ENCODE measurements around the gene RAB11FIP3. TPM values are rescaled to one million over a fixed set of nuclear protein-coding genes. Genes with fewer than 3 reads are reported as not detected.
A peak's percentile ranks its signal among the peaks of the same experiment; 100 is the strongest.

The RAB11FIP3 gene
- total RNA-seq, 1 donor from 2014 or later = 5.2 TPM

DNA sequence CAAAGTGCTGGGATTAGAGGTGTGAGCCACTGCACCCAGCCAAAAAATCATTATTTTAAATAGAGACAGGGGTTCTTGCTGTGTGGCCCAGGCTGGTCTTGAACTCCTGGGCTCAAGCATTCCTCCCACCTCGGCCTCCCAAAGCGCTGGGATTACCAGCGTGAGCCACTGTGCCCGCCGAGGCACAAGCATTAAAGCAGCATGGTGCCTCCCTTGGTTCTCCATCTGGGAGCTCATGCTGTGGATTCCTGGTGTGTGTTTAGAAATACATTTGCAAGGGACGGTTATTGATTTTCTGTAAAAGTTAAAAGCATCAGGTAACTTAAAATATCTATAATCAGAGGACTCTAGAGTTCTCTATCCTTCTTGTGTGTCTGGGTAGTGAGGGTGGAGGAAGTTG, 87.4 kb downstream of the RAB11FIP3 start:
- Histone ChIP-seq H3K36me3 (ENCODE audit: control insufficient read depth in 3 of 3, insufficient read depth in 3 of 3, low read length in 3 of 3) (peaks cover 28 to 30% (median 29%) of the 10 kb centered on the region in 3 donors), H3K9me3 (ENCODE audit: control insufficient read depth in 3 of 3, low read length in 3 of 3) (no peaks in the 10 kb centered on the region), H3K4me1 (ENCODE audit: control insufficient read depth in 3 of 3, insufficient read depth in 3 of 3, low read length in 3 of 3) (no peaks in the 10 kb centered on the region), H3K27ac (ENCODE audit: low read depth, low read length) (no peak overlapping the region), H3K27me3 (ENCODE audit: control insufficient read depth in 3 of 3, insufficient read depth in 3 of 3, low read length in 3 of 3) (no peaks in the 10 kb centered on the region), H3K9ac (ENCODE audit: low read depth in 1 of 3, low read length in 3 of 3) (no peak overlapping the region), H3K4me3 (ENCODE audit: low read length in 3 of 3) (no peak overlapping the region)

DNA sequence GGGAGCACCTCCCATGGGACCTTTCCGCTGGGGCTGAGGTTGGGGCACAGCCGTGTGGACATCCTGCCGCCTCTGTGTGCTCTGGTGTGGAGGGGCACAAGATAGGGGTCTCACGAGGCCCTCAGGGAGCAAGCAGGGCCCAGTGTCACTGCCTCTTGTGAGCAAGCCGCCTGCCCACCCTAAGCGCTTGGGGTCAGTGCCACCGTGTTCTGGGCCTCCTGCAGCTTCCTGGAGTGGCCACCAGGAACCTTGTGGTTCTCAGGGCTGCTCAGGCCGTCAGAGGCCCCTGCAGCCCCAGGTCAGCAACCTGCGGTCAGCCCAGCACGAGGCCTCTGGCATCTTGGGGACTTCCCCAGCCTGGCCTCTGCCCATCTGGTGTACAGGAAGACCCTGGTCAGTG, 88.5 kb downstream of the RAB11FIP3 start:
- Histone ChIP-seq H3K4me1 (ENCODE audit: control insufficient read depth in 3 of 3, insufficient read depth in 3 of 3, low read length in 3 of 3) (peaks cover 1 to 4% (median 2%) of the 10 kb centered on the region in 3 donors), H3K4me3 (ENCODE audit: low read length in 3 of 3) (no peak overlapping the region), H3K27ac (ENCODE audit: low read depth, low read length) (no peak overlapping the region), H3K36me3 (ENCODE audit: control insufficient read depth in 3 of 3, insufficient read depth in 3 of 3, low read length in 3 of 3) (peaks cover 28 to 32% (median 30%) of the 10 kb centered on the region in 3 donors), H3K9me3 (ENCODE audit: control insufficient read depth in 3 of 3, low read length in 3 of 3) (no peaks in the 10 kb centered on the region), H3K27me3 (ENCODE audit: control insufficient read depth in 3 of 3, insufficient read depth in 3 of 3, low read length in 3 of 3) (no peaks in the 10 kb centered on the region), H3K9ac (ENCODE audit: low read depth in 1 of 3, low read length in 3 of 3) (no peak overlapping the region)

DNA sequence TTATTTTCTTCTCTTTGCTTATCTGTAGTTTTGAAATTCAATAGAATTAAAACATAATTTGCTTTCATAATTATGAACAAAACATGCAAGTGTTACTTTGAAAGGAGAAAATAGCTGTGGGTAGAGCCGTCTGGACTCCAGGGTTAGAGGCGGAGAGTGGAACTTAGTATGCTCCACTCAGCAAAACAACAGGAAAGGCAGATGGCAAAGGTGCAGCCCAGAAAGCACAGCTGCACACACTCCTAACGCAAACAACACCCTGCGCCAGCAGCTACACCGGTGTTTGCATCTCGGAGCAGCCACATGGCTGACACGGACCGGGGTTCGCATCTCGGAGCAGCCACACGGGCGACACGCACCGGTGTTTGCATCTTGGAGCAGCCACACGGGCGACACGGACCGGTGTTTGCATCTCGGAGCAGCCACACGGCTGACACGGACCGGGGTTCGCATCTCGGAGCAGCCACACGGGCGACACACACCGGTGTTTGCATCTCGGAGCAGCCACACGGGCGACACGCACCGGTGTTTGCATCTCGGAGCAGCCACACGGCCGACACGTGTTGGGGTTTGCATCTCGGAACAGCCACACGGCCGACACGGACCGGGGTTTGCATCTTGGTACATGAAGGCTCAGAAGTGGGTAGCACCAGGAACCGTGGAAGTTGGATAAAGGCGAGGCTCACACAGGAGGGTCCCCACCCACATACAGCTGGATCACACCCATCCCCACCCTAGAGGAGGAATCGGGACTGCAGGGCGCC, 89.9 kb downstream of the RAB11FIP3 start:
- H3K4me1 ChIP-seq (ENCODE audit: control insufficient read depth in 3 of 3, insufficient read depth in 3 of 3, low read length in 3 of 3) = peaks cover 5 to 8% (median 6%) of the 10 kb centered on the region in 3 donors
- H3K9ac ChIP-seq (ENCODE audit: low read depth in 1 of 3, low read length in 3 of 3) = no peak overlapping the region
- H3K36me3 ChIP-seq (ENCODE audit: control insufficient read depth in 3 of 3, insufficient read depth in 3 of 3, low read length in 3 of 3) = peaks cover 31 to 41% (median 37%) of the 10 kb centered on the region in 3 donors
- no peaks in the 10 kb centered on the region for H3K9me3 ChIP-seq (ENCODE audit: control insufficient read depth in 3 of 3, low read length in 3 of 3)
- H3K4me3 ChIP-seq (ENCODE audit: low read length in 3 of 3) = no peak overlapping the region
- H3K27ac ChIP-seq (ENCODE audit: low read depth, low read length) = no peak overlapping the region
- no peaks in the 10 kb centered on the region for H3K27me3 ChIP-seq (ENCODE audit: control insufficient read depth in 3 of 3, insufficient read depth in 3 of 3, low read length in 3 of 3)

DNA sequence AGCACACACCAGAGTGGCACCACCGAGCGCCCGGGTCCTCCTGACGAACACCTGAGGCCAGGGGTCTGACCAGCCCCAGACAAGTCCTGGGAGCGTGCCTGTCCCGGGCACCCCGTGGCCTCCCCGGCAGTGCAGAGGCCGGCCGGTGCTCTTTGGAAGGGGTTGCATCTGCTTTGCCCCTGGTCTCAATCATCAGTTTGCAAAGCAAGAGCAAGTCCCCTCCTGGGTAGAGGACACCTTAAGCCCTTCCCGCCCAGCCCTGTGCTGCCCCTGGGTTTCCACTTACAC, 90.4 kb downstream of the RAB11FIP3 start:
- Histone ChIP-seq H3K27ac (ENCODE audit: low read depth, low read length) (no peak overlapping the region), H3K4me1 (ENCODE audit: control insufficient read depth in 3 of 3, insufficient read depth in 3 of 3, low read length in 3 of 3) (peaks cover 5 to 8% (median 6%) of the 10 kb centered on the region in 3 donors), H3K4me3 (ENCODE audit: low read length in 3 of 3) (no peak overlapping the region), H3K9me3 (ENCODE audit: control insufficient read depth in 3 of 3, low read length in 3 of 3) (no peaks in the 10 kb centered on the region), H3K9ac (ENCODE audit: low read depth in 1 of 3, low read length in 3 of 3) (no peak overlapping the region), H3K36me3 (ENCODE audit: control insufficient read depth in 3 of 3, insufficient read depth in 3 of 3, low read length in 3 of 3) (peaks cover 33 to 43% (median 40%) of the 10 kb centered on the region in 3 donors), H3K27me3 (ENCODE audit: control insufficient read depth in 3 of 3, insufficient read depth in 3 of 3, low read length in 3 of 3) (no peaks in the 10 kb centered on the region)

DNA sequence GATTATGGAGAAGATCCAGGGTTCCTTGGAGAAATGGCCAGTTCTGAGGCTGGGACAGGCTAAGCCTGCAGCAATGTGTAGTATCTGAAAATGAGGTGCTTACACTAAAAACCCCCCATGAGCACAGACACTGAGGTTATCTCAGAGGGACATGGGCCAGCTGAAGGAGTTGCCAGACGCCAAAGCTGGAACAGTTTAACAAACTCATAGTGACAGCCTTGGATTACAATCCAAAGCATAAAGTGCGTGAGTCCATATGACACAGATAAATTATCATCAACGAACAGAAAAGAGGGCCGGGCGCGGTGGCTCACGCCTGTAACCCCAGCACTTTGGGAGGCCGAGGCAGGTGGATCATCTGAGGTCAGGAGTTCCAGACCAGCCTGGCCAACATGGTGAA, 90.9 kb downstream of the RAB11FIP3 start:
- Histone ChIP-seq H3K9ac (ENCODE audit: low read depth in 1 of 3, low read length in 3 of 3) (no peak overlapping the region), H3K4me1 (ENCODE audit: control insufficient read depth in 3 of 3, insufficient read depth in 3 of 3, low read length in 3 of 3) (peaks cover 5 to 8% (median 6%) of the 10 kb centered on the region in 3 donors), H3K27me3 (ENCODE audit: control insufficient read depth in 3 of 3, insufficient read depth in 3 of 3, low read length in 3 of 3) (no peaks in the 10 kb centered on the region), H3K27ac (ENCODE audit: low read depth, low read length) (no peak overlapping the region), H3K36me3 (ENCODE audit: control insufficient read depth in 3 of 3, insufficient read depth in 3 of 3, low read length in 3 of 3) (peaks cover 37 to 47% (median 44%) of the 10 kb centered on the region in 3 donors), H3K9me3 (ENCODE audit: control insufficient read depth in 3 of 3, low read length in 3 of 3) (no peaks in the 10 kb centered on the region), H3K4me3 (ENCODE audit: low read length in 3 of 3) (no peak overlapping the region)

DNA sequence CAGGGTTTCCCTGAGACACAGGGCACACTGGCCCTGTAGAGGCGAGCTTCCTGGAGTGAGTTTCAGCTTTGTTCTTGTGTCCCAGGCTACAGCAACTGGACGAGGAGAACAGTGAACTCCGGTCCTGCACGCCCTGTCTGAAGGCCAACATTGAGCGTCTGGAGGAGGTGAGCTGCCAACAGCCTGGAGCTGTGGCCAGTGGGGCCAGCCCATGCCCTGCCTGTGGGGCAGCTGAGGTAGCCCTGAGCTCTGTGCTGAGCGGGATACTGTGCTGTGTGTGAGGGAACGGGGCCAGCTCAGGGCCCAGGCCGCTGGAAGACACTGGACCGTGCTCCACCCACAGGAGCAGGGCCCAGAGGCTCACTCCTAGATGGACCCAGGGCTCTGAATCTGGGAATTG, 93.4 kb downstream of the RAB11FIP3 start:
- Histone ChIP-seq H3K9me3 (ENCODE audit: control insufficient read depth in 3 of 3, low read length in 3 of 3) (no peaks in the 10 kb centered on the region), H3K27ac (ENCODE audit: low read depth, low read length) (no peak overlapping the region), H3K4me1 (ENCODE audit: control insufficient read depth in 3 of 3, insufficient read depth in 3 of 3, low read length in 3 of 3) (peaks cover 5 to 9% (median 6%) of the 10 kb centered on the region in 3 donors), H3K36me3 (ENCODE audit: control insufficient read depth in 3 of 3, insufficient read depth in 3 of 3, low read length in 3 of 3) (peaks cover 37 to 45% (median 42%) of the 10 kb centered on the region in 3 donors), H3K27me3 (ENCODE audit: control insufficient read depth in 3 of 3, insufficient read depth in 3 of 3, low read length in 3 of 3) (no peaks in the 10 kb centered on the region), H3K4me3 (ENCODE audit: low read length in 3 of 3) (no peak overlapping the region), H3K9ac (ENCODE audit: low read depth in 1 of 3, low read length in 3 of 3) (peak overlapping the region in 1 of 3 donors; percentile 50)

DNA sequence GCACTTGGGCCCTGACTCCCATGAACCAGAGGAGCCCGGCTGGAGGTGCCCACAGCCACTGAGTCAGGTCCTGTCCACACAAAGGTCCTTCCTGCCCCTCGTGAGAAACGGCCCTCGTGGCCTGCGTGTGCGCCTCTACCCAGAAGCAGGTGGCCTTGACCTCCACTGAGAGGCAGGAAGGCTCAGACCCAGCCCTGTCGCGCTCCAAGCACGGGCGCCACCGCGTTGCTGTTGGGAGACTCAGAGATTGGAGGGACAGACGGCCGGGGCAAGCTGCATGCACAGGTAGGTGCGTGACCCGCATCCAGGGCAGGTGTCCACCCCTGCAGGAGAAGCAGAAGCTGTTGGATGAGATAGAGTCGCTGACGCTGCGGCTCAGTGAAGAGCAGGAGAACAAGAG, 94.0 kb downstream of the RAB11FIP3 start:
- no peak overlapping the region for H3K9ac ChIP-seq (ENCODE audit: low read depth in 1 of 3, low read length in 3 of 3)
- no peaks in the 10 kb centered on the region for H3K27me3 ChIP-seq (ENCODE audit: control insufficient read depth in 3 of 3, insufficient read depth in 3 of 3, low read length in 3 of 3)
- H3K9me3 ChIP-seq (ENCODE audit: control insufficient read depth in 3 of 3, low read length in 3 of 3) = no peaks in the 10 kb centered on the region
- H3K36me3 ChIP-seq (ENCODE audit: control insufficient read depth in 3 of 3, insufficient read depth in 3 of 3, low read length in 3 of 3) = peaks cover 37 to 44% (median 40%) of the 10 kb centered on the region in 3 donors
- H3K4me1 ChIP-seq (ENCODE audit: control insufficient read depth in 3 of 3, insufficient read depth in 3 of 3, low read length in 3 of 3) = peaks cover 7 to 14% (median 10%) of the 10 kb centered on the region in 3 donors
- no peak overlapping the region for H3K27ac ChIP-seq (ENCODE audit: low read depth, low read length)
- no peak overlapping the region for H3K4me3 ChIP-seq (ENCODE audit: low read length in 3 of 3)

DNA sequence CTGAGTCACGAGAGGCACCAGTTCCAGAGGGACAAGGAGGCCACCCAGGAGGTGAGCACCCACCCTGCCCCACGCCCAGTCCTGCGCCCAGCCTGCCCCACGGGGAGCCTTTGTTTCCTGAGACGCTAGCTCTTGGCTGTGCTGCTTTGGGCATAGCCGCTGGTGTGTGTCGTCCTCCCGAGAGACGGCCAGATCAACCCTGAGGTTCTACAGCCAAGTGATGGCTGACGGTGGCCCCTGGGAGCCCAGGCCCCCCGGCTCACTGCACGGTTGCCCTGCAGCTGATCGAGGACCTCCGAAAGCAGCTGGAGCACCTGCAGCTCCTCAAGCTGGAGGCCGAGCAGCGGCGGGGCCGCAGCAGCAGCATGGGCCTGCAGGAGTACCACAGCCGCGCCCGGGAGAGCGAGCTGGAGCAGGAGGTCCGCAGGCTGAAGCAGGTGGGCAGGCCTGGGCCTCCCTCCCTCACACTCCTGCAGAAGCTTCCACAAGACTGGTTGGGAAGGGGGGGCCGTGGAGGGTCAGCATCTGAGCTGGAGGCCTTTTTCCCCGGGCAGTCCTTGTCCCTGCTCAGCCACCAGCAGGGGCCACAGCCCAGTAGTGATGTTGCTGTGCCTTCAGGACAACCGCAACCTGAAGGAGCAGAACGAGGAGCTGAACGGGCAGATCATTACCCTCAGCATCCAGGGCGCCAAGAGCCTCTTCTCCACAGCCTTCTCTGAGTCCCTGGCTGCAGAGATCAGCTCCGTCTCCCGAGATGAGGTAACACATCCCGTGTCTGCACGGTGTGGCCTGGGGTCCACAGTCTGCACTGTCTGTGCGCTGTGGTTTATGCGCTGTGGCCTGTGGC, 94.6 kb downstream of the RAB11FIP3 start:
- no peak overlapping the region for H3K4me3 ChIP-seq (ENCODE audit: low read length in 3 of 3)
- peaks cover 37 to 40% (median 40%) of the 10 kb centered on the region in 3 donors for H3K36me3 ChIP-seq (ENCODE audit: control insufficient read depth in 3 of 3, insufficient read depth in 3 of 3, low read length in 3 of 3)
- H3K9ac ChIP-seq (ENCODE audit: low read depth in 1 of 3, low read length in 3 of 3) = no peak overlapping the region
- H3K9me3 ChIP-seq (ENCODE audit: control insufficient read depth in 3 of 3, low read length in 3 of 3) = no peaks in the 10 kb centered on the region
- no peaks in the 10 kb centered on the region for H3K27me3 ChIP-seq (ENCODE audit: control insufficient read depth in 3 of 3, insufficient read depth in 3 of 3, low read length in 3 of 3)
- H3K4me1 ChIP-seq (ENCODE audit: control insufficient read depth in 3 of 3, insufficient read depth in 3 of 3, low read length in 3 of 3) = peaks cover 8 to 19% (median 10%) of the 10 kb centered on the region in 3 donors
- no peak overlapping the region for H3K27ac ChIP-seq (ENCODE audit: low read depth, low read length)

DNA sequence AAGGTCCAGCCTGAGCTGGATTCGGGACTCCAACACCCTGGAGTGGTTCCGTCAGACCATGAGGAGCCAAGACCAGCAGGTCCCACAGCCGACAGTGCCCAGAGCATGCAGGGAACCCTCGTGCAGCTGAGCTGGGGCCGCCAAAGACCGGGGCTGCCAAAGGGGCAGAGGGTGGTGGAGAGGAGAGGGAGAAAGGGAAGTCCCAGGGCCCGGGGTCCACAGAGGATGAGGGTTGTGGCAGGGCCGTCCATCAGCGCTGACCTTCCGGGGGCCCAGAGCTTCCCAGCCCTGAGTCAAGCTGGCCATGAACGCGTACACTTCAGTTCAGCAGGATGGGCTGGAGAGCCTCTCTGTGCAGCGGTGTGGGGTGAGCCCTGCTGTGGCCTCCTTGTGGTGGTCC, 95.4 kb downstream of the RAB11FIP3 start:
- Histone ChIP-seq H3K36me3 (ENCODE audit: control insufficient read depth in 3 of 3, insufficient read depth in 3 of 3, low read length in 3 of 3) (peaks cover 30 to 34% (median 32%) of the 10 kb centered on the region in 3 donors), H3K4me1 (ENCODE audit: control insufficient read depth in 3 of 3, insufficient read depth in 3 of 3, low read length in 3 of 3) (peaks cover 14 to 26% (median 18%) of the 10 kb centered on the region in 3 donors), H3K9ac (ENCODE audit: low read depth in 1 of 3, low read length in 3 of 3) (no peak overlapping the region), H3K27me3 (ENCODE audit: control insufficient read depth in 3 of 3, insufficient read depth in 3 of 3, low read length in 3 of 3) (no peaks in the 10 kb centered on the region), H3K4me3 (ENCODE audit: low read length in 3 of 3) (no peak overlapping the region), H3K9me3 (ENCODE audit: control insufficient read depth in 3 of 3, low read length in 3 of 3) (no peaks in the 10 kb centered on the region), H3K27ac (ENCODE audit: low read depth, low read length) (no peak overlapping the region)

All from skeletal muscle tissue (tissue), 4 donors.